Stimulated activated naive CD4-positive, alpha-beta T cell treated with Interleukin-2 at 50 U/mL for 16 hours (primary cell): ENCODE results near the gene CDH13.

Experiments
- DNase-seq: peaks from one replicate; lab custom pipeline; 2025; lab: John Stamatoyannopoulos, UW

Gene CDH13

DNA sequence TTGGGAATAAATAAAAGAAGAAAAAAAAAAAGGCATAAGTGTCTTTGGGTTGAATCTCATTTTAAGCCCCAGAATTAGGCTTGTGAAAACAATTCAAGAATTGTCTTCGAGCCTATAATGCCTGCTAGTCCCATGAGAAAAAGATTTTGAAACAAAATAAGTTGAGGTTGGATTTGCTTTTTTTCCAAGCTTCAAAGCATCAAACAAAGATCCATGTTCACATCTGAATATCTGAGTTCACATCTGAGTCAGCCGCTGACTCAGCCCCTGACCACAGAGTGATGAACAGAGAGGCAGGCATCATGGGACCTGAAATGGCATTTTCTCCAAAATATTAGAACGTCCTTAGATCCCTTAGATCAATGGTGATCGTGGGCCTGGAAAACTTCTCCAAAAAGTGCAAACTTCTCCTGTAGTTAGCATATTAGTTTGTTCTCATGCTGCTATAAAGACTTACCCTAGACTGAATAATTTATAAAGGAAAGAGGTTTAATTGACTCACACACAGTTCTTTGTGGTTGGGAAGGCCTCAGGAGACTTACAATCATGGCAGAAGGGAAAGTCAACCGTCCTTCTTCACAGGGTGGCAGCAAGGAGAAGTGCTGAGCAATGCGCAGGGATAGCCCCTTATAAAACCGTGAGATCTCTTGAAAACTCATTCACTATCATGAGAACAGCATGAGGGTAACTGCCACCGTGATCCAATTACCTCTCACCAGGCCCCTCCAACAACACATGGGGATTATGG lies 886.4 kb downstream of the CDH13 start:
- DNase-seq, result no peak

DNA sequence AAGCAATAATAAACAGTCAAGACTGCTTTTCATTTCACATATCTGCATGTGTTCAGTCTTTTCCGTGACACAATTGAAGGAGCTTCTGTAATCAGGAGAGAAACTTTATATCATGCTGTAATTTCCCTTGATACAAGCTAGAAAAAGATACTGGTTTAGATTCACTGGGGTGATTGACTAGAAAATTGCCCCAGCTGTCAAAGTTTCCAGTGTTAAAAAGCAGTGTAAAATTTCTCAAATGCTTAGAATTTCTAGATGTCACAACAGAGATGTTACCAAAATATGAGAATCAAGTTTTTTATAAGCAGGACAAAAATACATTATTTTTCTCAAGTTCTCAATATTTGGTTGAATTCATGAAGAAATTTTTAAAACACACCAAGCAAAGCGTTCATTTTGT lies 888.6 kb downstream of the CDH13 start:
- no peak for DNase-seq

DNA sequence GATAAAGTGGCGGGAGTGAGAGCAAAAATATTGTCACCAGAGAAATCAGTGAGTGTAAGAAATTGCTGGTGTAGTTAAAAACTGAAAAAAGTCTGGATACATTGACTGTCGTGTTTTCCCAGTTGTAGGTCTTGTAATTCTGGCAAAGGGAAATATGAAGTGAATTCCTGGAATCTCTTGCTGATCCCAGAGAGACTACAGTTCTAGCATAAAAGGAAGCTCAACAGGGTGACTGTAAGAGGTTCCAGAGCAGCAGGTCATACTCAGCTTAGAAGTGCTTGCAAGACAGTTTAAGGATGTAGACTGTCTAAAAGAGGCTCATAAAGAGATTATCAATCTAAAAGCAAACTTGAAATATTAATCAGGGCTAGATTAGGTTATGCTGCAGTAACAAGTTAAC lies 890.2 kb downstream of the CDH13 start:
- no peak for DNase-seq

DNA sequence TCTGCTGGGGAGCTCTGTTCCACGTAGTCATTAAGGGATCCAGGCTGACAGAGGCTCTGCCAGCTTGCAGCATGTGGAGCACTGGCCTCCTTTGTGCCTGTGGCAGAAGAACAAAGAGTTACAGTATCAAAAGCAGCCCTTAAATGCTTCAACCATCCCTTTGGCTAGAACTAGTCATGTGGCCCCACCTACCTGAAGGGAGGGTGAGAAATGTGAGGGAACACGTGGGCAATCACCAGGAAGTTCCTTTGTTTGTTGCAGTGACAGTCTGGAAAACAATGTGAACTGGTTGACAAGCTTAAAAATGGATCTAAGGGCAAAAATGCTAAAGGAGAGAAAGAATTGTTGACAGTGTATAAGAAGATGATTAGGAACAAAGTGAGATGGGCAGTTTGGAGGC lies 890.6 kb downstream of the CDH13 start:
- DNase-seq, result no peak

DNA sequence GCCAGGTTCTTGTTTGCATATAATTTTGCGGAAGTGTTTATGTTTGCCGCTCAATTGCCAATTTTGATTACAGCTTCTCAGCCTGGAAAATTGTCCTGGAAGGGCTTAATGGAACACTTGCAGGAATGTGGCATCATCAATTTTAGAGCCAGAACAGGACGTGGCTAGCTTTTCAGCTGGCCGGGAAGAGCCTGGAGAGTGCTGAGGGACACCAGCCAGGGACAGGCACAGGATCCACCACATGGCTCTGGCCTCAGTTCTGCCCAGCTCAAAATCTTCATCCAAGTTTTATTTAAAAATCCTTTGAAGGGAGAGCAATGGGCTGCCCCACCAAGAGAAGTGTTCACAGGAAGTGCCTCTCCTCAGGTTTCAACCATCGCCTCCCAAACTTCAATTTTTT lies 893.8 kb downstream of the CDH13 start:
- no peak for DNase-seq

DNA sequence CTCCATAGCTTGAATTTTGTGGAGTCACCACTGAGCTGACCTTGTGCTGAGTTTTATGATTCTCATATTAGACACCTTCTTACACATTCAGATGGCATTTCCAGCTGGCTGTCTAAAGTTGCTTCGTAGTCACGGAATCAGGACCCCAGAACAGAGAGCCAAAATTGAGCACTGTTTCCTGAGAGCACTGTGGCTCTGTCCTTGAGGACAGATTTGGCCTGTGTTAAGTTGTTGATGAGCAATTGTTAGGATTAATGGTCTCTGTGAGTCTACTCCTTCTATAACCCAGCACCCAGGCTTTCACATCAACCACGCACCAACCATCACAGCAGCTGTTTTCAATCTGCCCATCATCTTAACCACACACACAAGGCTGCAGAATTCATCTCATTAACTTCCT lies 903.5 kb downstream of the CDH13 start:
- no peak for DNase-seq

DNA sequence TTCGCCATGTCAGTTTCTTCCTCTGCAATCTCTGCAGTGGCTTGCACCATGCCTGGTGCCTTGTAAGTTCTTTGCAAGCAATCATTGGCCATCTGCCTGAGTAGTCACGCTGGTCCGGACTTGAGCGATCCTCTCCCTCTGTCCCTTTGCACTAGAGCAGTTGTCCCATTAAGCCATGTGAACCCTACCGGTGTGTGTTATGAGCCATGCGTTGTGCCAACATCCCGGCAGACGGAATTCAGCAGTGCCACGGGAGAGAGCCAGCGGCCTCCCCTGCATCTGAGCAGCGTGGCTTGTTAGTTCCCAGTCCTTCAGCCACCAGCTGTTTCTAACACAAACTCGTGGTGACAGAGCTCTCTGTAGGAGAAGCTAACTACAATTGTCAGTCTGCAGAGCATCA lies 905.9 kb downstream of the CDH13 start:
- DNase-seq, result no peak

DNA sequence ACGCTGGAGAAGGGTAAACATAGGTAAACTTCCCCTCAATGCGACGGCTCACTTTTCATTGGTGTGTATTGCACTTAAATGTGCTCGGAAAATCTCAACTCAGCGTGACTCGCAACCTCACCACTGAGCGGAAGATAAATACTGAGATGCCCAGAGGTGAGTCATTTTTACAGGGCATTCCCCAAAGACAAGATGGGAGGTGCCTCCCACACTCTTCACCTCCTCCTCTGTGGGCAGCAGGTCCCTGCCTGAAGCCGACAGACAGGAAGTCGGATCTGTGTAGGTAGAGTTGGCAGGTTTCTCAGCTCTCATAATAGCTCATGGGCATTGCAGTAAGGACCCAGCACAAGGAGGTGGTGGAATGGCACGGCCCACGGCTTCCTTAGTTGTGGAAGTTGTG lies 906.4 kb downstream of the CDH13 start:
- DNase-seq, result no peak

DNA sequence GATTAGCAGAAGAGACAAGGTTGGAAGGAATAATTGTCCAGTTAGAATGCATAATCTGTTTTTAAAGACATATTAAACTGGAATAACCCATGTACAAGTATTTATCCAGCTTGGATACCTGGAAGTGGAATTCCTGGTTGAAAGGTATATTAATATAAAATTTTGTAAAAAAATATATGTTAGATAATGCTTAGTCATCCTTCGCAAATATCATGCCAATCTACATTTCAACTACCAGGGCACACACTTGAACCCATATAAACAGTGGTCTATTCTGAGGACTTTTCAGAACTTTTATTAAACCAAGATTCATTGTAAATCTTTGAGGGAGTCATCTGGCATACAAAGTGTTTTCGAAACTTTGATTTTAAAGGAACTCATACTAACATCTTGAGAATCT lies 911.9 kb downstream of the CDH13 start:
- no peak for DNase-seq

DNA sequence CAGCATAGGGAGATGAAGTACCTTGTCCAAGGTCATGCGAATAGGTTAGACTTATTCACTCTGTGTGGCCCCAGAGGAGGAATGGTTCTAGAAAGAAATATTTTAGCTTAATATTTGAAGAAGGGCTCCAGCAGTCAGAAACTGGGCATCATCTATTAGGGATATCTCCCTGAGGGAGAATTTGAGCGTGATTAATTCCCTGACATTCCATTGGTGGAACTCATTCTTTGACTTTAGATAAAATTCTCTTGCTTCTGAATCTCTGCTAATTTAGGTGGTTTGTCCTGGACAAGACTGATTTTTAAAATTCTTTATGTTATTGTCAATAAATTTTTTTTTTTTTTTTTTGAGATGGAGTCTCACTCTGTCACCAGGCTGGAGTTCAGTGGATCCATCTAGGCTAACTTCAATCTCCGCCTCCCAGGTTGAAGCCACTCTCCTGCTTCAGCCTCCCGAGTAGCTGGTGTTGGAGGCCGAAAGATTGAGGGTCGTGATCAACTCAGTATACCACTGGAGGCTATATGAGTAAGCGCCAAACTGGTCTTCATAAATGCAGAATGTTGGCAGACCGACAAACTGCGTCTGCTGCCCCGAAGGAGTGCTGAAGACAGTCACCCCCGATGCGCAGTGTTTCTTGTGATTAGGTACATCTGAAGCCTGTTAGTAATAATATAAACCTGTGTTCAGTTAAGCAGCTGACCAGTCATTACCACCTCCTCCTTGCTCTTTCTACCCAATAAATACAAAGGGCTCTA lies 913.1 kb downstream of the CDH13 start:
- no peak for DNase-seq

DNA sequence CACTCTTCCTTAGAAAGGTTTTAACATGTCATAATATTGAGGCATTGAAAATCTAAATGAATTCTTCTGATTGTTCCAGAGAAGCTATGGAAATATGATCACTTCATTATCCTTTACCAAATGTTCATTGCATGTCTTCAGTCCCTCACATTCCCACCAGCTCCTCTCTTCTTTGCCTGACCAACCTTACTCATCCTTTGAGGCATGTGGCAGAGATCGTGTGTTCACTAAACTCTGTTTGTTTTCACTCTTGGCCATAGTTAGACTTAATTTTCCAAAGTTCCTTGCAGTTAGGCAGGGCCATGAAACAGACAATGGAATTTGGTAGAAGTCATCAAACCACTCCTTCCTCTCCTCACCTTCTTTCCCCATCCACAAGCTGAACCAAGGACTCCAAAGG lies 914.5 kb downstream of the CDH13 start:
- DNase-seq, result no peak

DNA sequence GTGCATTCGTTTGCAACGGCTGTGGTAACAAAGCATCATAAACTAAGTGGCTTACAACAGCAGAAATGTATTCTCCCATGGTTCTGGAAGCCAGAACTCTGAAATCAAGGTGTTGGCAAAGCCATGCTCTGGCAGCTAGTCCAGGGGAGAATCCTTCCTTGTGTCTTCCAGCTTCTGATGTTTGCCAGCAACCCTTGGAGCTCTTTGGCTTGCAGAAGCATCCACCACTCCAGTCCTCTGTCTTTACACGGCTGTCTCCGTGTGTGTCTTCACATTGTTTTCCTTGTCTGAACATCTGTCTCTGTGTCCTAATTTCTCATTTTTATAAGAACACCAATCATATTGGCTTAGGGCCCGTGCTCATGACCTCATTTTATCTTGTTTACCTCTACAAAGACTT lies 915.7 kb downstream of the CDH13 start:
- no peak for DNase-seq

DNA sequence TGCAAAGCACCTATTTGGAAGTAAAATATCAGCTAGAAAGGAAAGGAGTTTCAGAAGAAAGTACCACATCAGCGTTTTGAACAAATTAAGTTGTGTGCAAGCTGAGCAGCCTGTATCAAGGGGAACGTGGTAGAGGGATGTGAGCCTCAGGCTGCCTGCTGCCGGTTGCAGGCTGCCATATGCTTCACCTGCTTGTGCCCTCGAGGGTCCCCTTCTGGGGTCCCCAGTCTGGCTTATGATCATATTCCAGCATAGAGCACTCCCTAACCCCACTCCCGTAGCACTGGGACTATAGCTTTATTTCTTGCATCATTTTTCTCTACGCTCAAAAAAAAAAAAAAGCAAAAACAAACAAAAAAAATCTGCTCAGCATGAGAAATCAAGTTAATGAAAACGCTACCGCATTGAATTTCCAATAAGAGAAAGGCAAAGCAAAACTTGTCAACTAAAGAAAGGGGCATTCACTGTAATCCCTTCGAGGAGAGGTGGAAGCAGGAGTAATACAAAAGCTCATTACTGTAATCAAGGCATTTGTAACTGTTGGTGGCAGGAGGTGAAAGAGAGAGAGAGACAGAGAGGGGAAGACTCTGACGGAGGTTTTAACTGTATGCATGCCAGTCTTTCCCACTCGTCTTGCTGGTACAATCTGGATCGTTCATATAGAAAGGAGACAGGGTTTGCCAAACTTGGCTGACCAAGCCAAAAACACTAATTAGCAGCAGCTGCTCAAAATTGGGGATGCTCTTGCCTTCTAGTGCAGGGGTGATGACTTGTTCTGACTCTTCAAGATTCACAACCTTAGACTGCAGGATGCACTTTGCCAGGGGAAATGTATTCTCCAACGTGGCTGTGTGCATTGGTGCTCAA lies 922.8 kb downstream of the CDH13 start:
- no peak for DNase-seq

DNA sequence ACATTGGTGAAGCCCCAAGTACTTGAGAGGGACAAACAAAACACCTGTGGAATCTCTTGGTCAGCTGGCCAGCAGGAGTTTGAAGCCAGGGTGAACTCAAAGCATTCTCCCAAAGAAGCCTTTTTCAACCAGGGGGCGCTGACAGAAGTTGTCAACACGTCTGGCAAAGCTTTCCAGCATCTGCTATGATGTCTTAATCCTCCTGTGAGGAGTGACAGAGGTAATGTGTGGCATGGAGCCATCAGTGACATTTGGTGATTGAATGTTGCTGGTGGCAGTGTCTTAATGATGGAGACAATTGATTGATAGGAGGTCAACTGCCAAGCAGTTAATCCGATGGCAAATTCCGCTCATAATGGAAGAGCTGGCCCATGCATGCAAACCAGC lies 923.4 kb downstream of the CDH13 start:
- no peak for DNase-seq

DNA sequence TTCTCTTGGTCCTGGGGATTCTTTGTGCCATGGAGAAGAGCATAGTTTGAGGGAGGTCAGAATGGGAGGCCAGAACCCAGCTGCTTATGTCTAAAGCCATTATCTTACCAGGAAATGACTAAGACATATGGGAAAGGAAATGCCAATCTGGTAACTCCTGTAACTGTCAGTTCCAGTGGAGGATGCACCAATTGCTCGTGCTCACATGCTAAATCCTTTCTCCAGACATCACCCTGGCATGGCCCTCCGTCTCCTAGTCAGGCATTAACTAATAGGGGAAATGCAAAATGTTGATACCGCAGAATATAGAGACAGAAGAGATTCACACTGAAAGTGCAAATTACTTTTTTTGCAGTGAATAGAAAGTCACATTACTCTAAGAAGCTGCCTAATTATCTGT lies 925.5 kb downstream of the CDH13 start:
- DNase-seq, result no peak

DNA sequence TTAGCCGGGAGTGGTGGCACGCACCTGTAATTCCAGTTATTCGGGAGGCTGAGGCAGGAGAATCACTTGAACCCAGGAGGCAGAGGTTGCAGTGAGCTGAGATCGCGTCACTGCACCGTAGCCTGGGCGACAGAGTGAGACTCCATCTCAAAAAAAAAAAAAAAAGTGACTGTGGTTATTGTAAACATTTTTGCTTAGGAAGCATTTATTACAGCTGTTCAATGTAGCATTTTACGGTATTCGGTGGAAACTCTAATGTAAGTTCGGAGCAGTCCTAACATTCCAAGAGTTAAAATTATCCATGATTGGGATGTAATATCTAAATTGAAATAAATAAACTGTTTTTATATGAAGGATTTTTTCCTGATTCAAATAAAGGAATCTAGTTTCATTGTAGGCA lies 926.2 kb downstream of the CDH13 start:
- DNase-seq, result no peak

DNA sequence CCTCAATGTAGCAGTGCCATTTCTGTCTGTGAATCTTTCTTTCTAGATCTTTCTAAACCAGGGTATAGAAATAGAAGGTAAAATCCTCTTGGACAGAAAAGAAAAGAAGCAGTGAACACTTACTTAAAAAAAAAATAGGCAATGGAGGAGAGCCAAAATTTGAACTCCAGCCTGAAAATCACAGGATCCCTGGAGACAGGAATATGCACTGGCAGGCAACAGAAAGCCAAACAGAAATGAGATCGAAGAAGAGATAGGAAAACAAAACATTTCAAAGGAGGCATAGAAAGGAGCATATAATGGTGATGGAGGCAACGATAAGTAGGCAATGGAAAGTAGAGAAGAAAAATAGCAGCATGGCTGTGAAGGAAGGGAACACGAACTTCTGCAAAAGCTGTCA lies 927.3 kb downstream of the CDH13 start:
- no peak for DNase-seq

DNA sequence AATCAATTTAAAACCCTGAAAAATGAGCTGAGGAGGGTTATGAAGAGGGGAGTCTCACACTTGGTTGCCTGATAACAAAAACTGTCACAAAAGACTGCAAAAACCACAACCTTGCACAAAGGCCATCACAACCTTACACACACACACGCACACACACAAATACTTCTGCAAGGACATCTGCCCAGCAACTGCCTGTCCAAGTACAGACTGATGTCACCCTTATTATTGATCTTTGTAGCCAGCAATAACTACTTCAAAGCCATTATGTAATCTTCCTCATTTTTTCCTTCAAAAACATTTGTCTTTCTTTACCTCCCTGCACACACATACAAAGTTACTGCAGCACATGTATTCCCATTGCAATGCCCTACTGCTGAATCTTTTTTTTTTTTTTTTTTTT lies 927.8 kb downstream of the CDH13 start:
- DNase-seq, result no peak

DNA sequence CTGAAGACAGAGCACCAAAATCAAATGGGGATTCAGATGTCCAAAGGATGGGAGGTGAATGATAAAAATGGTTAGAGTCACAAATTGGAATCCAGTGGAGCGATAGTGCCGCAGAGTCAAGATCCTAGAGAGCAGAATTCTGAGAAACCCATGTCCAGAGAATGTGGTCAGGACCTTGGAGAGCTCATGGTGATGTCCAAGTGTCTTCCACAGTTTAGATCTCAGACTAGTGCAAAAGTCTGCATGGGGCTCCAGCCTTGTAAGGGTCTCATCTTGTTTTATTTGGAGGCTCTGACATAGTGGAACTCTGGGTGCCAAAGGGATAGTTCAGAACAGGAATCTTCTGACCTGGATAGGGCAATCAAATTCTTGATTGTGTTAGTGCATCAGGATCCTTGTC lies 935.1 kb downstream of the CDH13 start:
- no peak for DNase-seq

DNA sequence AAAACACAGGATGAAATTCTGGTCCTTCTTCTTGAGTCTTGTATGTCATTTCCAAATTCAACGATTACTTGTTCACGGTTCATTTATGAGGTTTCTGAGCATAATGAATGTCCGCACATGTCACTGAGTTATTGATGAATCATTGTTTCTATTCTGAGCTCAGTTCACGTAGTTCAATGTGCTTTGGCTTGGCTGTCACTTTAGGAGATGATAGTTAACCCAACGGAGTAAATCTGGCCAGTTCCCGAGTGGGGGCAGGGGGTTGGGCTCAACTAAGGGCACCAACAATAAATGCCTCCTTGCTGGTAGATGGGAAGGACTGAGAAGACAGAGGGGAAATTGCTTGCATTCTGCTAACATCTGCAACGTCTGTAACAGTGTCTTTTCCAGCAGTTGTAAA lies 941.6 kb downstream of the CDH13 start:
- DNase-seq, result no peak

DNA sequence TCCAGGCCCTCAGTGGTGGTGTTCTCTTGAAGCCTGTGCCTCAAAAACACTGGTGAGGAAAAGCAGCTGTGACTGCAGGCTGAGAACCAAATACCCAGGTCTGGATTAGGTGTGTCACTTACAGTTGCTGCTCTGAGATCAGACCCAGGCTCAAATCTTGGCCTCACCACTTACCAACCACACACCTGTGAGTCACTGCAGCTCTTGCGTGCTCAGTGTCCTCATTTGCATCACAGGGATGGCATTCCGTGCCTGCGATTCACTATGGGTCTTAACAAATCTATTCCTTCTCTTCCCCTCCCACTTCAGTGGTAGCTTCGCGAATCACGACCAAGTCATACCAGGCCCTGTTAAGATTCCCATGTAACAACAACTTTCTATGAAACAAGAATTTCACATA lies 947.6 kb downstream of the CDH13 start:
- no peak for DNase-seq

DNA sequence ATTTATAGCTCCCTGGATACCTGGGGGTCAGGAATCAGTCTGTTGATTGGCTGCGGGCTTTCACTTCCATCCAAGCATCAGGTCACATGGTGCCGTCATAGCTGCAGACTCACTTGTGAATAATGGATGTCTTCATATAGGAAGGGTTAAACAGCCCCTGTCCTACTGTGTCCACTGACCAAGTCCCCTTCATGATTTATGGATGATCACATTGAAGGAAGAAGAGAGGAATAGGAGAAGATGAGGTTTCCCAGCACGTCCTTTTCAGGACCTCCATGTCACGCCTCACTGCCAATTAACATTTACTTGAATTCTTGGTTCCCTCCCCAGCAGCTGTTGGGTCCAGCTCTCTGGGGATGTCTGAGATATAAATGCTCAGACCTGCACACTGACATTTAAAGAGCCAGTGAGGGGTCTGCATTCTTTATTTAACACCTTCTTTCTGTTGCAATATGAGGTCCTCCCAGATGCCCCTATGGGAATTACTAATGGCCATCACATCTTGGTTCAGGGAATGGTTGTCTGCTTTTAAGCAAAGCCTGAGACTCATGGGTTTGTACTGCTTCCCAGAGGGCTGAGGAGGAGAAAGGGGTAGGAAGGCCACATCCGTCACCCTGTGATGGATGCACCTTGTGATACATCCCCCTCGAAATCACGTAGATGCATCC lies 950.4 kb downstream of the CDH13 start:
- no peak for DNase-seq
